HEK293 (cell line): Measurements from ENCODE around the gene MCM3AP.

ENCODE experiments used
- TCF7L2 ChIP-seq: IDR thresholded peaks from 2 replicates; pipeline ENCODE4 v1.6.1; 2011; ENCODE audit warnings: low read depth, mild to moderate bottlenecking, inconsistent platforms, low read length, moderate library complexity, borderline replicate concordance
- ZBTB1 ChIP-seq: fragments of 450-650 bp; formaldehyde crosslinking; IDR thresholded peaks from 2 replicates; pipeline ENCODE4 v1.5.1; 2016; ENCODE audit warnings: missing biosample characterization, missing genetic modification characterization
- ZBTB7A ChIP-seq: fragments of 450-650 bp; formaldehyde crosslinking; IDR thresholded peaks from 2 replicates; pipeline ENCODE4 v1.5.1; 2016; ENCODE audit warnings: low read depth, missing biosample characterization, missing genetic modification characterization
- TF ChIP-seq, protein P1 (sequence below): sonication (generic); formaldehyde crosslinking; IDR thresholded peaks from 2 replicates; pipeline ENCODE4 v1.8.1; 2022; ENCODE audit warnings: mild to moderate bottlenecking, moderate library complexity, missing genetic modification reagents
- TF ChIP-seq, protein P2 (sequence below): fragments of 450-650 bp; formaldehyde crosslinking; IDR thresholded peaks from 2 replicates; pipeline ENCODE4 v1.5.1; 2016; ENCODE audit warnings: missing biosample characterization, missing genetic modification characterization

DNA sequence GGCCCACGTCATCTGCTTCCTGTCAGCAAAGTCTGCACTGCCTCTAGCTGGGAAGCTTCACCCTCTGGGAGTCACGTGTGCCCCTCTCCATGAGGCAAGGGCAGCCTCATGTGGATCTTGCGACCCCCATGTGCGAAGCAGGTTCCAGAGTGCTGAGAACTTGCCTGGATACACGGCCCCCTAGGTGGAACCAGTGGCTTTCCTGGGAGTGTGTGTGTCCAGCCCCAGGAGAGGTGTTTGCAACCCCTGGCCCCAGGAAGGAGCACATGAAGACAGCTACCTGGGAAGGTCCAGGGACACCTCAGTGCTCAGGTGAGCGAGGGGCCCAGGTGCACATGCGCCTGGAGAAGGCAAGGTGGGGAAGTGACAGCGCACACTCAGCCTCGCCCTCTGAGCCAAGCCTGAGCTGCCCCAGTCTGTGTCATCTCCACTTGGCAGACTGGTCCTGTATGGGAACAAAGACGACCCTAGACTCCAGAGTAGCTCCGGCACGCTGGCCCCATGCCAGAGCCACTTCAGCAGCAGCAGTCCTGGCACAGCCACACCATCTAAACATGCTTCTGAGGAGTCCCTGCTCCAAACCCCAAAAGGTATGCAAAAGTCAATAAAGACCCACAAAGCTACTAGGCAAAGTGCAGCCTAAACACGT, 65.7 kb downstream of the MCM3AP start:
- TF ChIP-seq ZBTB7A, result no peak
- TF ChIP-seq, protein P1, sequence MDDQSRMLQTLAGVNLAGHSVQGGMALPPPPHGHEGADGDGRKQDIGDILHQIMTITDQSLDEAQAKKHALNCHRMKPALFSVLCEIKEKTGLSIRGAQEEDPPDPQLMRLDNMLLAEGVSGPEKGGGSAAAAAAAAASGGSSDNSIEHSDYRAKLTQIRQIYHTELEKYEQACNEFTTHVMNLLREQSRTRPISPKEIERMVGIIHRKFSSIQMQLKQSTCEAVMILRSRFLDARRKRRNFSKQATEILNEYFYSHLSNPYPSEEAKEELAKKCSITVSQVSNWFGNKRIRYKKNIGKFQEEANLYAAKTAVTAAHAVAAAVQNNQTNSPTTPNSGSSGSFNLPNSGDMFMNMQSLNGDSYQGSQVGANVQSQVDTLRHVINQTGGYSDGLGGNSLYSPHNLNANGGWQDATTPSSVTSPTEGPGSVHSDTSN (CRISPR knock-in tag), result no peak
- TF ChIP-seq ZBTB1 (tag by site-specific recombination), result no peak
- TF ChIP-seq, protein P2, sequence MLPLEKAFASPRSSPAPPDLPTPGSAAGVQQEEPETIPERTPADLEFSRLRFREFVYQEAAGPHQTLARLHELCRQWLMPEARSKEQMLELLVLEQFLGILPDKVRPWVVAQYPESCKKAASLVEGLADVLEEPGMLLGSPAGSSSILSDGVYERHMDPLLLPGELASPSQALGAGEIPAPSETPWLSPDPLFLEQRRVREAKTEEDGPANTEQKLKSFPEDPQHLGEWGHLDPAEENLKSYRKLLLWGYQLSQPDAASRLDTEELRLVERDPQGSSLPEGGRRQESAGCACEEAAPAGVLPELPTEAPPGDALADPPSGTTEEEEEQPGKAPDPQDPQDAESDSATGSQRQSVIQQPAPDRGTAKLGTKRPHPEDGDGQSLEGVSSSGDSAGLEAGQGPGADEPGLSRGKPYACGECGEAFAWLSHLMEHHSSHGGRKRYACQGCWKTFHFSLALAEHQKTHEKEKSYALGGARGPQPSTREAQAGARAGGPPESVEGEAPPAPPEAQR (tag by site-specific recombination), result no peak
- TF ChIP-seq TCF7L2, result no peak
